Calu3 (cell line): Measurements from ENCODE around the gene TIMM22. TPM values are rescaled to one million over a fixed set of nuclear protein-coding genes. Genes with fewer than 3 reads are reported as not detected.

Experiments
- BruUV-seq: library from RNA; stranded (reverse); fragments of 400-500 nt; replicated peaks from 2 replicates; lab custom pipeline; 2021; lab: Mats Ljungman, UMichigan
- CTCF ChIA-PET: fragments of 300-600 bp; sonication (Branson Sonifier 250); formaldehyde crosslinking; loops from one replicate; lab custom pipeline; 2022; ENCODE audit warnings: antibody characterized with exemption; lab: Charles Lee
- DNase-seq: peaks from one replicate; pipeline ENCODE4 v3.0.0; 2022
- H3K27ac Mint-ChIP-seq: one replicate; pipeline ENCODE4 v1.8.0; 2022; ENCODE audit warnings: mixed read lengths; ENCODE audit not compliant: unreplicated experiment
- H3K27me3 Mint-ChIP-seq: one replicate; pipeline ENCODE4 v1.8.0; 2022; ENCODE audit warnings: mixed read lengths; ENCODE audit not compliant: unreplicated experiment
- H3K36me3 Mint-ChIP-seq: one replicate; pipeline ENCODE4 v1.8.0; 2022; ENCODE audit warnings: mild to moderate bottlenecking, moderate library complexity, mixed read lengths; ENCODE audit not compliant: insufficient read depth, unreplicated experiment
- H3K4me1 Mint-ChIP-seq: one replicate; pipeline ENCODE4 v1.8.0; 2022; ENCODE audit warnings: mild to moderate bottlenecking, low read depth, mixed read lengths; ENCODE audit not compliant: unreplicated experiment
- H3K4me3 Mint-ChIP-seq: one replicate; pipeline ENCODE4 v1.8.0; 2022; ENCODE audit warnings: mild to moderate bottlenecking, low read depth, moderate library complexity, mixed read lengths; ENCODE audit not compliant: unreplicated experiment
- H3K9me3 Mint-ChIP-seq: one replicate; pipeline ENCODE4 v1.8.0; 2022; ENCODE audit warnings: low read depth, mixed read lengths; ENCODE audit not compliant: unreplicated experiment
- intact Hi-C: fragments of 100-400 bp; cut with micrococcal nuclease; formaldehyde crosslinking; loops from one replicate; pipeline ENCODE4 v1.10.0; 2022; ENCODE audit not compliant: unreplicated experiment
- total RNA-seq: library from RNA; stranded (reverse); gene quantifications from 2 replicates; pipeline ENCODE4 v1.2.3, GENCODE V29; 2022
- TF ChIP-seq, protein P1 (sequence below): fragments of 200-600 bp; IDR thresholded peaks from one replicate; pipeline ENCODE4 v1.8.0; 2022; ENCODE audit warnings: antibody characterized with exemption; ENCODE audit not compliant: unreplicated experiment

The TIMM22 gene
- total RNA-seq, 1 experiment from 2014 or later = 7.2 TPM

DNA sequence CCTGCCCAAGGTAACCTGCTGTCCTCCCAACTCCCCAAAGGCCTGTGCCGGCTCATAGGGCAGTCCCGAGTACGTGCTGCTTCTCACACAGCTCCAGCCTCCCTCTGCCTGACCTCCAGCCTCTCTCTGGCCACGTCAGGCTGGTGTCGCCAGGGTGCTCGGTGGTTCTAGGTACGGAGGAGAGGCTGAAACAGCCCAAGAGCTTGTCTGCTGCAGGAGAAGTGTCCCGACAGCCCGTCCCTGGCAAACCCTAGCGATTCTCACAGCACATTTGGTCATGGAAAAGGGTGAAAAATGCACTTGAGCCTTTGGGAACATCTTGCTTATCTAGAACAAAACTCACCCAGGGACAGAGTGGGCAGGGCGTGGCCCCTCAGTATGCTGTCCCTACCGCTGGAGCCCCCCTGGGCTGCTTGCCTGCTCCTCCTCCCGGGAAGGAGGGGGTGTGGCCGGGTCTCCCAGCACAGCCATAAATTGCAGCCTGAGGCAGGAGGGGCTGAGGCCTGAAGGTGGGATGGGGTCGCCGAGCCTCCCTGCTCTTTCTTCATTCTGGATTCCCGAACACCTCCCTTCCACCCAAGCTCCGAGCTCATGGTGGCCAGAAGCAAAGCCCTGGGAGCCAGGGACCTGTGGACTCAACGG, 40.4 kb downstream of the TIMM22 start:
- Mint-ChIP-seq H3K4me3 (no peak overlapping the region), H3K27ac (no peak overlapping the region), H3K9me3 (peaks cover under 1% of the 10 kb centered on the region), H3K36me3 (peaks cover 9% of the 10 kb centered on the region), H3K4me1 (no peaks in the 10 kb centered on the region), H3K27me3 (no peaks in the 10 kb centered on the region)
- DNase-seq = no peak
- CTCF ChIA-PET = no interaction called here
- intact Hi-C loops = no loop called here
- TF ChIP-seq, protein P1, sequence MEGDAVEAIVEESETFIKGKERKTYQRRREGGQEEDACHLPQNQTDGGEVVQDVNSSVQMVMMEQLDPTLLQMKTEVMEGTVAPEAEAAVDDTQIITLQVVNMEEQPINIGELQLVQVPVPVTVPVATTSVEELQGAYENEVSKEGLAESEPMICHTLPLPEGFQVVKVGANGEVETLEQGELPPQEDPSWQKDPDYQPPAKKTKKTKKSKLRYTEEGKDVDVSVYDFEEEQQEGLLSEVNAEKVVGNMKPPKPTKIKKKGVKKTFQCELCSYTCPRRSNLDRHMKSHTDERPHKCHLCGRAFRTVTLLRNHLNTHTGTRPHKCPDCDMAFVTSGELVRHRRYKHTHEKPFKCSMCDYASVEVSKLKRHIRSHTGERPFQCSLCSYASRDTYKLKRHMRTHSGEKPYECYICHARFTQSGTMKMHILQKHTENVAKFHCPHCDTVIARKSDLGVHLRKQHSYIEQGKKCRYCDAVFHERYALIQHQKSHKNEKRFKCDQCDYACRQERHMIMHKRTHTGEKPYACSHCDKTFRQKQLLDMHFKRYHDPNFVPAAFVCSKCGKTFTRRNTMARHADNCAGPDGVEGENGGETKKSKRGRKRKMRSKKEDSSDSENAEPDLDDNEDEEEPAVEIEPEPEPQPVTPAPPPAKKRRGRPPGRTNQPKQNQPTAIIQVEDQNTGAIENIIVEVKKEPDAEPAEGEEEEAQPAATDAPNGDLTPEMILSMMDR = no peak
- no TSS peak for BruUV-seq

DNA sequence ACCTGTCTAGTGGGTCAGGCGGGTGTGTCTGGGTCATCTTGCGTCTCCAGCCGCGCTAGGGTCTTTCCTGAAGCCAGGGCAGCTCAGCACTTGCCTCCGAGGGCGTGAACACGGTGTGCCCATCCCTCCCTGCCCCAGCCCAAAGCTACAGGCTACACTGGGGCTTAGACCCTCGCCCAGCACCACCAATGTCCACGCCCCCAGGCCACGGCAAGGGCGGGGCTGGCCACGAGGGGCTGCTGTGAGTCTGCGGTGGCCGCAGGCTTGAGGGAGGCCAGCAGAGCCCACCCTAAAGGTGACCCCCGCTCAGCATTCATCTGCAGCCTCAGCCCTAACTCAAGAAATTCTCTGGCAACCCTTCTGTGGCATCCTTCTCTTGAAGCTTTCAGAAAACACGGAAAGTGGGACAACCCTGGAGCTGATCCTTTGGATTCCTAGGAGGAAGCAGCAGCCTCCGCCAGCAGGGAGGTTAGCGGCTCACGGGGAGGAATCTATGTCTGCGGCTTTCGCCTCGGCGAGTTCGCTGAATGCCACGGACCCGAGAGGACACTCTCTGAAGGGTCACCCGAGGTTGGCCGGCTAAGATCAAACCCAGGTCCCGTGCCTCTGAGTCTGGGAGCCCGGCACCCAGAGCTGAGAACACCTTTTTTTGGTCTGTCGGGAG, 41.7 kb downstream of the TIMM22 start:
- intact Hi-C loops = no loop called here
- Mint-ChIP-seq H3K27me3 (no peaks in the 10 kb centered on the region), H3K27ac (no peak overlapping the region), H3K4me1 (no peaks in the 10 kb centered on the region), H3K36me3 (peaks cover 9% of the 10 kb centered on the region), H3K9me3 (peaks cover 4% of the 10 kb centered on the region), H3K4me3 (no peak overlapping the region)
- DNase-seq = no peak
- BruUV-seq = no TSS peak
- CTCF ChIA-PET = no interaction called here
- TF ChIP-seq, protein P1 = no peak

DNA sequence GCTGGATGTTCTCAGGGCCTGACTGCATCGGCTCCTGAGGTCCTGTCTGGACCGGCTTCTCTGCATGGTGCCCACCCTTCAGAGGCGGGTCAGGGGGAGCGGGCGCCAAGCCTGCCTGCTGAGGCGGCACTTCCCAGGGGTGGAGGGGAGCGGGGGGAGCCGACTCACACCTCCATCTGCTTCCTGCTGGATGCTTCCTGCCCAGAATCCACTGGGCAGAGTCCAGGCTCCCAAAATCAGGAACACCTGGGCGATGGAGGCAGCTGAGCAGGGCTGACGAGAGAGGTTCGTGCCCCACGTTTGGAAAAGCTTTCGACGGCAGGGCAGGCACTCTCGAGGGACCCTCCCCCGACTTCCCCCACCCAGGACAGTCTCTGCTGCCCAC, 42.2 kb downstream of the TIMM22 start:
- intact Hi-C loops = no loop called here
- Mint-ChIP-seq H3K4me1 (no peaks in the 10 kb centered on the region), H3K27ac (no peak overlapping the region), H3K36me3 (peaks cover 5% of the 10 kb centered on the region), H3K4me3 (no peak overlapping the region), H3K9me3 (peaks cover 4% of the 10 kb centered on the region), H3K27me3 (no peaks in the 10 kb centered on the region)
- CTCF ChIA-PET = no interaction called here
- TF ChIP-seq, protein P1 = no peak
- no peak for DNase-seq
- BruUV-seq = no TSS peak

DNA sequence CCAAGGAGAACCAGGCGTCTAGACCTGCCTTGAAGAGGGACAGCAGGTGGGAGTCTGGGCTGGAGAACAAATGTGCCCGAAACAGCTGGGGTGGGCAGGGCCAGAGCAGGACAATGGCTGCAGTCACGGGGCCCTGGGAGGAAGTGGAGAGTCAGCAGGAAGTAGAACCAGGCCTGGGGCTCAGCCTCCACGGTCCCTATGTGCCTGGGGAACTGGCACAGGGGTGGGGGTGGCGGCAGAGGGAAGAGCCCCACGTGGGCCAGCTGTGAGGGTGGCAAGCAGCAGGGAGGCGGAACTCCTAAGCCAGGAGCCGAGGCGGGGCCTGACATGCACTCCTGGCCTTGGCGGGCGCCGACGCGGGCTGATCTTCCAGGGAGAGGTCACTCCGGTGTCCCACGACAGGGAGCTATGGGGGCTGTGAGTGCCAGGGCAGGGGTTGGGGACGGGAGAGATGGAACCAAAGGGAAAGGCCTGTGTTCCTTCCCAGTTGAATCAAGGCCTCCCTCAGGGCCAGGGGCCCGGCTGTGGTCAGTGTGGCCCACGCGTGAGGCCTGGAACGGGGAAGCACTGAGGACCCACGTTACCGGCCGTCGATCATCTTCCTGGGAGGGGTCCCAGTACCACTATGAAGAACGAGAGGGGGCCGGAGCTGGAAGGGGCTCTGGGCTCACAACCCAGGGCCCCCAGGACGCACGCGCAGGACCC, 42.7 kb downstream of the TIMM22 start:
- Mint-ChIP-seq H3K27ac (no peak overlapping the region), H3K27me3 (no peaks in the 10 kb centered on the region)

More for the DNA sequence above, 42.7 kb downstream of the TIMM22 start:
- Mint-ChIP-seq H3K9me3 (peaks cover 4% of the 10 kb centered on the region), H3K36me3 (peaks cover 7% of the 10 kb centered on the region), H3K4me3 (no peak overlapping the region), H3K4me1 (no peaks in the 10 kb centered on the region)
- BruUV-seq = no TSS peak
- intact Hi-C loops = no loop called here
- CTCF ChIA-PET = no interaction called here
- TF ChIP-seq, protein P1 = no peak
- no peak for DNase-seq
